WTC11 (cell line): ENCODE measurements around the gene GPATCH8. TPM values are rescaled to one million over a fixed set of nuclear protein-coding genes. Genes with fewer than 3 reads are reported as not detected.

ENCODE experiments used
- ATAC-seq: fragments of 200-7000 bp; cut with Tn5 transposase; 2 replicates; pipeline ENCODE4 v1.10.0; 2021; ENCODE audit warnings: mild to moderate bottlenecking, moderate library complexity
- CTCF ChIA-PET: fragments of 300-600 bp; sonication (Branson Sonifier 250); formaldehyde crosslinking; loops from one replicate; lab custom pipeline; 2021; ENCODE audit warnings: antibody characterized with exemption; lab: Charles Lee
- POLR2A ChIA-PET: fragments of 350-600 bp; sonication (Branson Sonifier 250); formaldehyde crosslinking; loops from one replicate; lab custom pipeline; 2021; ENCODE audit warnings: antibody characterized with exemption; lab: Charles Lee
- DNase-seq: peaks from one replicate; pipeline ENCODE4 v3.0.0; 2021; ENCODE audit warnings: low spot score
- H3K27ac Mint-ChIP-seq: 2 replicates; pipeline ENCODE4 v1.8.0; 2021; ENCODE audit warnings: mixed read lengths
- H3K27me3 Mint-ChIP-seq: 2 replicates; pipeline ENCODE4 v1.8.0; 2021; ENCODE audit warnings: low read depth, mild to moderate bottlenecking, moderate library complexity, mixed read lengths
- H3K36me3 Mint-ChIP-seq: 2 replicates; pipeline ENCODE4 v1.8.0; 2021; ENCODE audit warnings: mixed read lengths
- H3K4me1 Mint-ChIP-seq: 2 replicates; pipeline ENCODE4 v1.8.0; 2022; ENCODE audit warnings: mixed read lengths
- H3K4me3 Mint-ChIP-seq: 2 replicates; pipeline ENCODE4 v1.8.0; 2021; ENCODE audit warnings: mild to moderate bottlenecking, moderate library complexity, mixed read lengths
- H3K9me3 Mint-ChIP-seq: 2 replicates; pipeline ENCODE4 v1.8.0; 2021; ENCODE audit warnings: mixed read lengths
- AR ChIP-seq: fragments of 250-450 bp; sonication (Bioruptor Pico); IDR thresholded peaks from 2 replicates; pipeline ENCODE4 v1.9.0; 2021; ENCODE audit warnings: mild to moderate bottlenecking
- CDX4 ChIP-seq: fragments of 250-450 bp; sonication (Bioruptor Pico); IDR thresholded peaks from 2 replicates; pipeline ENCODE4 v1.9.0; 2021; ENCODE audit warnings: moderate library complexity, mild to moderate bottlenecking, inconsistent platforms, borderline replicate concordance
- E2F5 ChIP-seq: sonication (generic); formaldehyde crosslinking; IDR thresholded peaks from 2 replicates; pipeline ENCODE4 v1.8.1; 2022; ENCODE audit warnings: mild to moderate bottlenecking, moderate library complexity, missing genetic modification reagents
- FOXP4 ChIP-seq: sonication (generic); formaldehyde crosslinking; IDR thresholded peaks from 2 replicates; pipeline ENCODE4 v1.8.0; 2022; ENCODE audit warnings: mild to moderate bottlenecking, missing genetic modification reagents
- HMGXB4 ChIP-seq: sonication (generic); formaldehyde crosslinking; IDR thresholded peaks from 2 replicates; pipeline ENCODE4 v1.8.1; 2023; ENCODE audit warnings: mild to moderate bottlenecking, moderate library complexity, missing genetic modification reagents
- KAT7 ChIP-seq: sonication (generic); formaldehyde crosslinking; IDR thresholded peaks from 2 replicates; pipeline ENCODE4 v1.8.1; 2023; ENCODE audit warnings: missing genetic modification reagents, mild to moderate bottlenecking, borderline replicate concordance
- NFATC4 ChIP-seq: fragments of 250-450 bp; sonication (Bioruptor Pico); IDR thresholded peaks from 2 replicates; pipeline ENCODE4 v1.9.0; 2021; ENCODE audit warnings: mild to moderate bottlenecking
- NFE2L1 ChIP-seq: sonication (generic); formaldehyde crosslinking; IDR thresholded peaks from 2 replicates; pipeline ENCODE4 v1.8.1; 2023; ENCODE audit warnings: missing genetic modification reagents
- PRDM15 ChIP-seq: sonication (generic); formaldehyde crosslinking; IDR thresholded peaks from 2 replicates; pipeline ENCODE4 v1.8.0; 2022; ENCODE audit warnings: missing genetic modification reagents
- TCF7 ChIP-seq: sonication (generic); formaldehyde crosslinking; IDR thresholded peaks from 2 replicates; pipeline ENCODE4 v1.8.0; 2022; ENCODE audit warnings: mild to moderate bottlenecking, low read depth, missing genetic modification reagents, moderate library complexity
- TEAD4 ChIP-seq: sonication (generic); formaldehyde crosslinking; IDR thresholded peaks from 2 replicates; pipeline ENCODE4 v1.8.0; 2022; ENCODE audit warnings: mild to moderate bottlenecking, missing genetic modification reagents
- ZNF232 ChIP-seq: sonication (generic); formaldehyde crosslinking; IDR thresholded peaks from 2 replicates; pipeline ENCODE4 v1.8.0; 2022; ENCODE audit warnings: mild to moderate bottlenecking, missing genetic modification reagents
- total RNA-seq: library from RNA; stranded (reverse); gene quantifications from 3 replicates; pipeline ENCODE4 v1.2.3, GENCODE V29; 2021

GPATCH8 gene
- total RNA-seq, 1 experiment from 2014 or later: 51.9 TPM

GRCh38 chr17:44384281-44384822 is 118.9 kb downstream of the GPATCH8 start (continued):
- TF ChIP-seq PRDM15 (no peak), E2F5 (CRISPR knock-in tag) (0 out of 2 replicates have a peak, but pooled peaks have one; percentile 18), KAT7 (no peak), HMGXB4 (CRISPR knock-in tag) (no peak), ZNF232 (CRISPR knock-in tag) (no peak), NFATC4 (no peak), CDX4 (no peak), TCF7 (CRISPR knock-in tag) (no peak), NFE2L1 (no peak), FOXP4 (0 out of 2 replicates have a peak, but pooled peaks have one; percentile 19)

- TF ChIP-seq AR (CRISPR knock-in tag) (no peak), TEAD4 (CRISPR knock-in tag) (no peak)
- ChIA-PET POLR2A (no interaction called here), CTCF (interaction anchor here (1.9 kb wide), 1 partner anchor 14 kb away, joined by 10 read pairs; no protein-coding TSS in a partner anchor)
- Mint-ChIP-seq H3K9me3 (no peaks in the 10 kb centered on the region), H3K27ac (no peak overlapping the region), H3K4me1 (peaks cover 14% of the 10 kb centered on the region), H3K27me3 (peaks cover 59% of the 10 kb centered on the region), H3K36me3 (no peaks in the 10 kb centered on the region), H3K4me3 (no peak overlapping the region)
- DNase-seq (no peak), ATAC-seq (no peak)
Measured at GRCh38 chr17:44383861-44384260, 119.3 kb downstream of the GPATCH8 start.
